GM10248 (cell line): ENCODE measurements around the gene NTM.

ENCODE experiments used
- CTCF ChIA-PET: fragments of 300-600 bp; sonication (Branson Sonifier 250); formaldehyde crosslinking; extraction: SDS; loops from one replicate; lab custom pipeline; 2021; ENCODE audit warnings: antibody characterized with exemption; lab: Yijun Ruan, JAX
- POLR2A ChIA-PET: fragments of 350-650 bp; sonication (Branson Sonifier 250); formaldehyde crosslinking; extraction: SDS; loops from one replicate; lab custom pipeline; 2020; ENCODE audit warnings: antibody characterized with exemption; lab: Yijun Ruan, JAX
- DNase-seq: peaks from one replicate; pipeline ENCODE4 v3.0.0; 2012; ENCODE audit errors: extremely low spot score
- CTCF ChIP-seq: IDR thresholded peaks from 2 replicates; pipeline ENCODE4 v1.5.1; 2012; ENCODE audit warnings: mild to moderate bottlenecking, low read depth; ENCODE audit errors: extremely low read depth, missing control alignments, control extremely low read depth

The NTM gene

GRCh38 chr11:131385763-131386390 is 15.5 kb downstream of the NTM start:
- CTCF ChIA-PET, result no interaction called here
- POLR2A ChIA-PET, result no interaction called here
- TF ChIP-seq CTCF, result no peak
- DNase-seq, result no peak

DNA sequence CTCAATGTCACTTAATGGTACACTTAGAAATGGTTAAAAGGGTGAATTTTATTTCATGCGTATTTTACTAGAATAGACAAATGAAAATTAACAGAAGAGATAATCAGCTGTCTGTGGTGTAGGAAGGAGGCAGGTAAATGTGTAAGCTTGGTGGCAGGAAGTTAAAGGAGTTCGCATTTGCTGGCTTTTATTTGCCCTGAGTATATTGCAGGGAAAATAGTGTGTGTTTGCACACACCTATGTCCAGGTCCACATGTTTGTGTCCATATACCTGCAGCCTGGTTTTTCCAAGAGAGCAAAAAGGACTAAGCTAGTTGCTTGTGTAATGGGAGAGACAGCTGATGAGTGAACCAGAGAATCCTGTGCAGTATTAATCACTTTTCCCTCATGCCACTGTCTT is 16.0 kb downstream of the NTM start:
- TF ChIP-seq CTCF, result no peak
- ChIA-PET POLR2A (no interaction called here), CTCF (interaction anchor here (0.7 to 0.9 kb wide), 2 partner anchors 43 to 1555 kb away, joined by 3 read pairs; no protein-coding TSS in a partner anchor)
- DNase-seq, result no peak

DNA sequence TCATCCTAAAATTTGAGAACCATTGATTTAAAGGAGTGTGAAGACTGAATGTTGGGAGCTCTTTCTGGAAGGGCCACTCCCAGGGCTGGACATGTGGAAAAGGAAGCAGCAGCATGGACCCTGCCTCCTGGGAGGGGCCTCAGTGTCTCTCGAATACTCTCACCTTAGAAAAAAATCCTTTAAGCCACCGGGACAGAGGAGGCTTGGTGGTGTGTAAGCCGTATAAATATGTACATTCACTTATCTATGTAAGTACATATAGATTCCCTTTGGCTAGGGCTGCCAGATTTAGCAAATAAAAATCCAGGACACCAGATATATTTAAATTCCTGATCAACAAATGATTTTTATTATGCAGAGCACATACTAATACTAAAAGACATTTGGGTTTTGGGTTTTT is 17.6 kb downstream of the NTM start:
- CTCF ChIA-PET, result no interaction called here
- POLR2A ChIA-PET, result no interaction called here
- DNase-seq, result no peak
- no peak for TF ChIP-seq CTCF

- ChIA-PET CTCF (interaction anchor here (1.2 kb wide), 1 partner anchor 10 kb away, joined by 4 read pairs; no protein-coding TSS in a partner anchor), POLR2A (no interaction called here)
- no peak for DNase-seq
- TF ChIP-seq CTCF, result no peak
Observed at GRCh38 chr11:131389582-131389981, 19.2 kb downstream of the NTM start.

DNA sequence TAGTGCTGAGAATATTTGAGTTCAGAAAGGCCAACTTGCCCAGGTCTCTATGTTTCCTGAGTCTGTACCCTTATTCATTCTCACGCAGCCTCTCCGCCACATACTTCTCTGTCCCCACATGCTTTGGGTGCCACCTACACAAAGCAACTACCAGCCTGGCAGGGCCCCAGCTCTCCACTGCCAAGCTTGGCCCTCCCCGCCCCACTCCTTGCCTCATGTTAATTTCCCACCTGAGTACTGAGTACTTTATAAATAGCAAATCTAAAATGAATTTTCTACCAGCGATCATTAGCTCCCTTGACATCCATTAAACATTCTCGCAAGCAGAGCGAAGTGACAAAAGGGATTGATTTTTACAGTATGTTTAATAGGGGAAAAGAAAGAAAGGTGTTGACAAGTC is 20.8 kb downstream of the NTM start:
- no peak for TF ChIP-seq CTCF
- CTCF ChIA-PET, result no interaction called here
- DNase-seq, result no peak
- POLR2A ChIA-PET, result no interaction called here

DNA sequence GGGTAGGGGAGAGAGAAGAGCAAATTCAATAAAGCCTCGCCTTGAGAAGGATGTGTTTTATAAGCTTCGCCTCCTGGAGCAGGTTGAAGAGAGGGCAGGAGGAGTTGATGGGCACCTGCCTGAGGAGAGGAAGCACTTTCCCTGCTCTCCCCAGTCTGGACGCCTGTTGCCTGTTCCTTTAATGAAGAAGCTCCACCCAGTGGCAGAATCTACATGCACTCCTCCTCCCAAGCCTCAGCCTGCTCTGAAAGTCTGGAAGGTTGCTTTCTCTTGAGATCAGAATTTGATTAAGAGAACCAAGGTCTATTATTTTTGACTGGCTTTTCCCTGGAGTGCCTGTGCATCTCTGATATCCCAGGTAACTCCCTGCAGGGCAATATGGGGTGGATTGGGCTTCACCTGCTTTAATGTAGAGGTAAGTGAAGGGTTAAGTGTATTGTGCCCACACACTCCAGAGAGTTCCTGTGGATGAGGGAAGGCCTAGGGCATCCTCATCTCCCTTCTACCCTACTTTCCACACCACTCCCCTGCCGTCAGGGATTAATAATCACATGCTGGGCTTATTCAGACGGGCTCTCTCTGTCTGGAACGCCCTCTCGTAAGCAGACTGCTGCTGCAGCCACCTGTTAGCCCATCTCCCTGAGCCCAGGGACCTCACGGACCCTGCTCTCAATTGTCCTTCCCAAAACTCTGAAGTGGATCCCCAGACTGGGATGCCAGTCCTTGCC is 22.3 kb downstream of the NTM start:
- CTCF ChIA-PET, result interaction anchor here (1.0 kb wide), 1 partner anchor 328 kb away, joined by 3 read pairs; no protein-coding TSS in a partner anchor
- no peak for DNase-seq
- POLR2A ChIA-PET, result no interaction called here
- TF ChIP-seq CTCF, result no peak
